Prostate gland (tissue), 2 donors: ENCODE results near the gene IARS1. TPM values are rescaled to one million over a fixed set of nuclear protein-coding genes. Genes with fewer than 3 reads are reported as not detected.
A peak's percentile ranks its signal among the peaks of the same experiment; 100 is the strongest.

Experiments
- DNase-seq: peaks from one replicate; pipeline ENCODE4 v3.0.0-alpha.2; 2019; ENCODE audit warnings: low spot score
- H3K27ac ChIP-seq, 2 donors: fragments of 200-600 bp; sonication (generic); 2 replicates each; pipeline ENCODE4 v1.5.1; 2017 to 2019
- H3K27me3 ChIP-seq: fragments of 200-600 bp; sonication (generic); replicated peaks from 2 replicates; pipeline ENCODE4 v1.5.1; 2019; ENCODE audit not compliant: insufficient read depth
- H3K36me3 ChIP-seq, 2 donors: fragments of 200-600 bp; sonication (generic); 1 replicate in 1 of 2; 2 replicates in 1 of 2; pipeline versions ENCODE4 v1.5.1 to v1.8.1; 2017 to 2019
- H3K4me1 ChIP-seq: fragments of 200-600 bp; sonication (generic); replicated peaks from 2 replicates; pipeline ENCODE4 v1.5.1; 2019
- H3K4me3 ChIP-seq, 2 donors: fragments of 200-600 bp; sonication (generic); 2 replicates each; pipeline ENCODE4 v1.5.1; 2017 to 2019
- H3K9me3 ChIP-seq: fragments of 200-600 bp; sonication (generic); 2 replicates; pipeline ENCODE4 v1.5.1; 2017
- CTCF ChIP-seq, 4 experiments: fragments of 200-600 bp in 2 of 4; fragments of 450-650 bp in 2 of 4; sonication (generic) in 2 of 4; IDR thresholded peaks; 1 replicate in 3 of 4; 2 replicates in 1 of 4; pipeline ENCODE4 v1.5.1; 2016 to 2019; ENCODE audit warnings: antibody characterized with exemption in 4 of 4, mild to moderate bottlenecking in 2 of 4, moderate library complexity in 2 of 4
- POLR2A ChIP-seq: fragments of 450-650 bp; IDR thresholded peaks from one replicate; pipeline ENCODE4 v1.6.1; 2016; ENCODE audit warnings: antibody characterized with exemption, mild to moderate bottlenecking
- POLR2AphosphoS5 ChIP-seq: sonication (generic); formaldehyde crosslinking; IDR thresholded peaks from one replicate; pipeline ENCODE4 v1.6.1; 2017; ENCODE audit warnings: antibody characterized with exemption
- WGBS: methylation state at CpG from one replicate; pipeline ENCODE4 v1.1.5; 2018; 5-methylcytosine and 5-hydroxymethylcytosine counted together
- intact Hi-C: fragments of 100-400 bp; cut with DNase I; formaldehyde crosslinking; loops from one replicate; pipeline ENCODE4 v1.14.2; 2022
- total RNA-seq, 2 donors: library from RNA; depleted of rRNA; stranded (reverse); fragments of >200 nt; gene quantifications; one replicate each; pipeline ENCODE4 v1.1.0, GENCODE V29; 2016

Gene IARS1
- total RNA-seq, 2 donors from 2014 or later = 58.3 to 89.2 TPM

GRCh38 chr9:92294297-92294676 lies 790 bp upstream of the IARS1 start:
- WGBS = 18% methylated on average over 13 of the region's 13 CpGs
- Histone ChIP-seq H3K4me1 (peaks cover 7% of the 10 kb centered on the region), H3K27ac (peak overlapping the region; percentile 19 to 62), H3K36me3 (no peaks in the 10 kb centered on the region), H3K9me3 (no peaks in the 10 kb centered on the region), H3K4me3 (peak overlapping the region; percentile 50 to 69), H3K27me3 (no peaks in the 10 kb centered on the region)
- TF ChIP-seq POLR2AphosphoS5 (no peak), CTCF (IDR thresholded peaks at IDR 0.05) (no peak), POLR2A (no peak)
- intact Hi-C loops = loop anchor here (5.0 kb wide), 1 partner anchor 33 kb away; the partner anchor contains the start of genes CENPP and NOL8
- no peak for DNase-seq

GRCh38 chr9:92293075-92293354 lies 482 bp downstream of the IARS1 start:
- no peak for DNase-seq
- H3K36me3 ChIP-seq = no peaks in the 10 kb centered on the region
- TF ChIP-seq POLR2A (no peak), POLR2AphosphoS5 (no peak), CTCF (IDR thresholded peaks at IDR 0.05) (no peak)
- under 1% methylated on average over 5 of the region's 5 CpGs for WGBS
- intact Hi-C loops = loop anchor here (5.0 kb wide), 1 partner anchor 34 kb away; the partner anchor contains the start of genes CENPP and NOL8
- no peaks in the 10 kb centered on the region for H3K27me3 ChIP-seq
- H3K4me1 ChIP-seq = peaks cover 7% of the 10 kb centered on the region
- H3K4me3 ChIP-seq = peak overlapping the region; percentile 50 to 69
- H3K27ac ChIP-seq = no peak overlapping the region
- no peaks in the 10 kb centered on the region for H3K9me3 ChIP-seq

GRCh38 chr9:92292338-92293074 lies 991 bp downstream of the IARS1 start:
- intact Hi-C loops = loop anchor here (5.0 kb wide), 1 partner anchor 35 kb away; the partner anchor contains the start of genes CENPP and NOL8
- no peak for DNase-seq
- 67% methylated on average over 8 of the region's 8 CpGs for WGBS
- H3K4me1 ChIP-seq = peaks cover 7% of the 10 kb centered on the region
- no peak for TF ChIP-seq POLR2A
- TF ChIP-seq CTCF (IDR thresholded peaks at IDR 0.05) = no peak
- TF ChIP-seq POLR2AphosphoS5 = no peak
- H3K27me3 ChIP-seq = no peaks in the 10 kb centered on the region
- H3K9me3 ChIP-seq = no peaks in the 10 kb centered on the region
- H3K27ac ChIP-seq = no peak overlapping the region
- H3K4me3 ChIP-seq = peak overlapping the region; percentile 50 to 69
- no peaks in the 10 kb centered on the region for H3K36me3 ChIP-seq

- intact Hi-C loops = loop anchor here (5.0 kb wide), 1 partner anchor 36 kb away; the partner anchor contains the start of genes CENPP and NOL8
- no peak for DNase-seq
- Histone ChIP-seq H3K27me3 (no peaks in the 10 kb centered on the region), H3K27ac (no peak overlapping the region), H3K4me3 (no peak overlapping the region), H3K9me3 (no peaks in the 10 kb centered on the region), H3K4me1 (peaks cover 7% of the 10 kb centered on the region), H3K36me3 (no peaks in the 10 kb centered on the region)
- 82% methylated on average over 2 of the region's 2 CpGs for WGBS
- TF ChIP-seq POLR2AphosphoS5 = no peak
- TF ChIP-seq POLR2A = no peak
- no peak for TF ChIP-seq CTCF (IDR thresholded peaks at IDR 0.05)
Observed at GRCh38 chr9:92291577-92291976, 1.9 kb downstream of the IARS1 start.
